HG02885 (cell line): Measurements from ENCODE around the gene CREB5.
A peak's percentile ranks its signal among the peaks of the same experiment; 100 is the strongest.

Experiments
- ATAC-seq: cut with Tn5 transposase; IDR thresholded peaks from one replicate; pipeline ENCODE4 v1.9.1; 2021; ENCODE audit warnings: mild to moderate bottlenecking; ENCODE audit not compliant: unreplicated experiment, poor library complexity

Gene CREB5

DNA sequence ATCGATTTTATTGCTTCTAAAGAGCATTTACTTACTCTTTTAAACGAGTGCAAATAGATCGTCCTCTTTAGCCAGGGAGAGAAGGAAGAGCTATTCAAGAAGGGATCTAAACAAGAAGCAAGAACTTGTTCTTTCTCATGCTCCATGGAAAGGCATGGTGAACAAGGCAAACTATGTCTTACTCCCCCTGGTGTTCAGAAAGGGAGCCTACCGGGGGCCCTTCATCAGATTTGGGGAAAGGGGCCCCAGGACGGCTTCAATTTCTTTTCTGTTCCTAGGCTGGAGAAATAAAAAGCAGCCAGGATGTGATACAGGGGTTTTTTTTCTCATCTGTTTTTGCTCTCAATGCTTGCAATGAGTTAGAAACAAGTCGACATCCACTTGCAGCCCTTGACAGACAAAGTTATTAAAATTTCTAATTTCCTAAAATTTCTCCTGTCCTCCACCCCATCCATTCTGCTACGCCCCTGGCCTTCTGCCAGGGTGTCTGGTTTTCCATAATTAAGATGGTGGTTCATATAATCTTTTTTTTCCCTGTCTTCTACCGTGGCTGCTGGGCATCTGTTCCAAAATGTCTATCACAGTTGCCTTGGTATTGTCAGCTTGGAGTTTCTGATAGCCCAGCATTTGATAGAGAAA is 214.4 kb downstream of the CREB5 start:
- peak; percentile 37 for ATAC-seq

- no peak for ATAC-seq
Observed at GRCh38 chr7:28627263-28627653, 214.9 kb downstream of the CREB5 start.

GRCh38 chr7:28627896-28628295 is 215.6 kb downstream of the CREB5 start:
- no peak for ATAC-seq

- no peak for ATAC-seq
Observed at GRCh38 chr7:28629216-28629842, 217.0 kb downstream of the CREB5 start.

DNA sequence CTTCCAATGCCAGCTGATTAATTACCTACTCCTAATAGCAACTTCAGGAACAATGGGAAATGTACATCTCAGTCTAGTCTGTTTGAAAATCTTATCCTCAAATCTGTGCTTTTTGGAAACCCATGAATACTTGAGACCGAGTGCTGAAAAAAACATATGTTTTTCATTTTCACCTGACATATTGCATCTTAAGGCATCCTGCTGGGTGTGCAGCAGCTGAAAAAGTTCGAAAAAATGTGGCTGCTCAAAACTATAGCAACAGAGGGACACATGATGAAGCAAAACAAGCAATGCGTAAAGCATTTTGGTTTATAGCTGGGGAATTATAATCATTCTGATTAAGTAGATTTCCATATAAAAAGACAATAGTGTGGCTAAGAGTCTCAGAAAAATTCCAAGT is 218.0 kb downstream of the CREB5 start:
- no peak for ATAC-seq

GRCh38 chr7:28631995-28632394 is 219.7 kb downstream of the CREB5 start:
- no peak for ATAC-seq

- no peak for ATAC-seq
Observed at GRCh38 chr7:28638914-28639313, 226.6 kb downstream of the CREB5 start.

- ATAC-seq, result no peak
Observed at GRCh38 chr7:28640001-28640400, 227.7 kb downstream of the CREB5 start.

GRCh38 chr7:28641752-28642545 is 229.6 kb downstream of the CREB5 start:
- no peak for ATAC-seq

DNA sequence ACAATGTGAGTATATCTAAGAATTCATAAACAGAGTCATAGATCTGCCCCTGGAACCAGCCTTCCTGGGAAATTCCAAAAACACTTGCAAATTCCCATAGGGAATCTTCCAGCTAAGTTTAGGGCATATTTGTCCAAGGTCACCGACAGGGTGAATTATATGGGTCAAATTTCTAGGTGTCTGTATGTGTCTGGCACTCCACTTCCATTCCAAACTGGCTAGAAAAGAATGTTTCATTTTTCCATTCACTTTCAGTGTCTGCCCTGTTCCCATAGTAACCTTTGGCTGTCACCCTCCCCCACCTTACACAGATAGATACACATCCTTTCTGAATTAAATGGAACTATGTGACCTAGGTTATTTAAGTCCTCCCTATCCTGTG is 230.9 kb downstream of the CREB5 start:
- no peak for ATAC-seq

GRCh38 chr7:28643584-28644340 is 231.4 kb downstream of the CREB5 start:
- no peak for ATAC-seq

DNA sequence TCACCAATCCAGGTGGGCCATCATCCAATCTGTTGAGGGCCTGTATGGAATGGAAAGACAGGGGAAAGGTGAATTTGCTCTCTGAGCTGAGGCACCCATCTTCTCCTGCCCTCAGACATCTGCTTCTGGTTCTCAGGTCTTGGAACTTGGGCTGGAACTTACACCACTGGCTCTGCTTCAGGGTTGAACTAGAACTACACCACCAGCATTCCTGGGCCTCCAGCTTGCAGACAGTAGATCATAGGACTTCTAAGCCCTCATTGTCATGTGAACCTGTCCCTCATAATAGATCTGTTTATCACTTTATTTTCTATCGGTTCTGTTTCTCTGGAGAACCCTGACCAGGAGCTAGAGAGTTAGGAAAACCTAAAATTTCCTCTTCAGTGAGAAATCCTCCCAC is 233.5 kb downstream of the CREB5 start:
- ATAC-seq, result no peak

DNA sequence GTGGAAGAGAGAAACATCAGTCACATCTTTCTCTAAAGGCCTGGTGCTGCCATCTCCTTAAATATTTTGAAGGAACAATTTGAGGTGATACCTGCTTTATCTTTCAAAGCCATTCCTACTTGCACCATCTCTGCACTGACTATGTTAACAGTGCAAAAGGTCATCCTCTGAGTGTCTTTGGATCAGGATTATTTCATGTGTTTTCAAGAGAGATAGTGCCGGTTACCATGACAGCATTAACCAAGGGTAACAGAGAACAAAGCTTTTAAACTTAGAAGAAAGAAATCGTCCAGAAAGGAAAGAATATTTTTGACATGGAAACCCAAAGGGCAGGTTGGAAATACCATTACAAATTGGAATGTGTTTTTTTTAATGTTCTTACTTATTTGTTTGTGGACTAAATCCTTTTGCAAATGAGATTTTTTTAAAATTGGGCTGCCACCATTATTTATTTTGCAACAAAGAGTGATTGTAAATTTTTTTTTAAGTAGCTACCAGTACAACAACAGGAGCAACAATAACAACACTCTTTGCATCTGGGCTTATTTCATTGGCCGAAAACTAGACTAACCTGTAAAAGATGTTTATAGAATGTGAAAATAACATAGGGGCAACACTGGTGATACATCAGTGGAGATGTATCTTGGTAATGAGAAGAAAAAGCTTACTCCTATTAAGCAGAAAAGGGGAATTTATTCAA is 234.2 kb downstream of the CREB5 start:
- ATAC-seq, result no peak

DNA sequence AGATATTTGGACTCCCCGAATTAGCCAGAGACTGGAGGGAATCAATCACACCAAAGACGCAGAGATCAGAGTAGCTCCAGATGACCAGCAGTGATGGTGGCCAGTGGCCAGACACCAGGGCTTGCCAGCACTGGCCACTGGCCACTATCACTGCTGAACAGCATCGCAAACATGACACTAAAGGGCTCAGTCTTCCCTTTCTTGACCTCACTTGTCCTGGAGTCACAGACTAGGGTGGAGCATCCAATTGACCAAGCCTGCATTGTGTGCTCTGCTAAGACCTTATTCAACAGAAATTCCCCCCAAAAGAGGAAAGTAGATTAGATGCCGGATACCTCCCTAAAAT is 234.7 kb downstream of the CREB5 start:
- ATAC-seq, result no peak

DNA sequence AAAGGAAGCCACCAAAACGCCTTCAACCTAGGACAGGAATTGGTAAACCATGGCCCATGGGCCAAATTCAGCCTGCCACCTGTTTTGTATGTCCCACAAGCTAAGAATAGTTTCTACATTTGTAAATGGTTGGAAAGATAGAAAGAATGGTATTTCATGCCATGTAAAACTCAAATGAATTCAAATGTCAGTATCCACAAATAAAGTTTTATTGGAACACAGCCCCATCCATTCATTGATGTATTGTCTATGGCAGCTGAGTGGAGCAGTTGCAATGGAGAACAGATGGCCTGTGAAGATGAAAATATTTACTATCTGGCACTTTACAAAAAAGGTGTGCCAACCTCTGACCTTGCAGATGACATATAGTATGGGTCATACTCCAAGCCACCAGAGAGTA is 236.9 kb downstream of the CREB5 start:
- no peak for ATAC-seq

GRCh38 chr7:28649811-28650210 is 237.5 kb downstream of the CREB5 start:
- ATAC-seq, result no peak

DNA sequence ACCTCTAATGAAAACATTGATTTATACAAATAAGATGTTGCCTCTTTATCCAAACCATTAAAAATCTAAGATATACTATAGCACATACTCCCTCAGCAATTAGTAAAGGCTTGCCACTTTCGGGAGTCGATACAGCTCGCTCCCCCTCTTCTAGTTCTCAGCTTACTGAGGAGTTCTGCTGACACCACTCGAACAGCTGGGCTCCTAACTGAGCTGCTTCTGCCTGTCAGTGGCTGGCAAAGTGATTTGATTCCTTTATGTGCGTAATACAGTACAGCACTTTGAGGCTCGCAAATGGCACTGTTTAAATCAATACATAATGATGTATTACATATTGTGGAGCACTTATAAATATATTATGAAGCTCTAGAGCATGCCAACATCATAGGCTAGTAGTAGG is 241.8 kb downstream of the CREB5 start:
- no peak for ATAC-seq

- ATAC-seq, result no peak
Observed at GRCh38 chr7:28656529-28656928, 244.2 kb downstream of the CREB5 start.

- ATAC-seq, result no peak
Observed at GRCh38 chr7:28658381-28658780, 246.1 kb downstream of the CREB5 start.

DNA sequence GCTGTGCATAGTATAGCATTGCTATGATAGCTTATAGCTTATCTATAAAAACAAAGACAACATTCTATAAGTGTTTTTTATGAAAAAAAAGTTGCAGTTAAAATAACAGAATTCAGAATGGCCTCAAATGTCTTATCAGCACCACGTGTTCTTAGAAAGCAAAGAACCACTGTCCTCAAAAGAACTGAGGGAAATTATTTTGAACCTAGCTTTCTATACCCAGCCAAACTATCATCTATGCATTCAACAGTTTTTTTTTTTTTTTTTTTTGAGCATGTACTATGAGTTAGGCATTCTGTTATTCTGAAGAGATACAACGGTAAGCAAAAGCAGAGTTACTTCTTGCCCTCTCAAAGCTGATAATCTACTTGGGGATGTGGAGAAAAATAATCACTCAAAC is 247.8 kb downstream of the CREB5 start:
- ATAC-seq, result no peak
